AG04450 (cell line): Measurements from ENCODE around the gene SIGLEC15. TPM values are rescaled to one million over a fixed set of nuclear protein-coding genes. Genes with fewer than 3 reads are reported as not detected.

Experiments used
- CTCF ChIA-PET: fragments of 300-600, 350-600 bp; formaldehyde crosslinking; extraction: SDS; loops from one replicate; lab custom pipeline; 2022; ENCODE audit warnings: antibody characterized with exemption, inconsistent platforms; lab: Charles Lee
- POLR2A ChIA-PET: fragments of 350-600 bp; formaldehyde crosslinking; extraction: SDS; loops from one replicate; lab custom pipeline; 2021; ENCODE audit warnings: antibody characterized with exemption, inconsistent platforms; lab: Yijun Ruan, JAX
- DNase-seq: peaks from one replicate; pipeline ENCODE4 v3.0.0-alpha.2; 2011; ENCODE audit warnings: low read depth, low spot score
- H3K27ac ChIP-seq: one replicate; pipeline ENCODE4 v1.5.1; 2012; ENCODE audit warnings: low read depth, low read length, control low read depth
- H3K27me3 ChIP-seq: one replicate; pipeline ENCODE4 v1.6.0; 2012; ENCODE audit warnings: low read length; ENCODE audit not compliant: control insufficient read depth, insufficient read depth
- H3K4me3 ChIP-seq: 2 replicates; pipeline ENCODE4 v1.5.1; 2011; ENCODE audit warnings: mild to moderate bottlenecking, low read depth, low read length, control low read depth
- H3K9me3 ChIP-seq: 2 replicates; pipeline ENCODE4 v1.5.1; 2012; ENCODE audit warnings: low read length; ENCODE audit not compliant: control insufficient read depth, insufficient read depth
- CTCF ChIP-seq: IDR thresholded peaks from 2 replicates; pipeline ENCODE4 v1.5.1; 2011; ENCODE audit warnings: low read depth, low read length, control low read depth, inconsistent platforms
- polyA plus RNA-seq: library from polyadenylated mRNA; depleted of rRNA; stranded (reverse); fragments of >200 nt; gene quantifications from 2 replicates; pipeline ENCODE4 v1.2.3, GENCODE V29; 2011

Gene SIGLEC15
- polyA plus RNA-seq, 1 experiment = 1.6 TPM

- DNase-seq = no peak
- ChIA-PET POLR2A (no interaction called here), CTCF (interaction anchor here (1.3 to 2.0 kb wide), 7 partner anchors 8 to 148 kb away, joined by 3 to 37 read pairs (median 4); no protein-coding TSS in a partner anchor)
- Histone ChIP-seq H3K9me3 (no peaks in the 10 kb centered on the region), H3K4me3 (no peak overlapping the region), H3K27ac (no peak overlapping the region), H3K27me3 (no peaks in the 10 kb centered on the region)
- no peak for TF ChIP-seq CTCF
Measured at GRCh38 chr18:45838302-45839070, 13.0 kb downstream of the SIGLEC15 start.

- ChIA-PET POLR2A (no interaction called here), CTCF (interaction anchor here (0.6 to 2.0 kb wide), 37 partner anchors 9 to 177 kb away, joined by 3 to 40 read pairs (median 4); partner anchors contain the start of gene SLC14A1)
- H3K27me3 ChIP-seq = no peaks in the 10 kb centered on the region
- no peak overlapping the region for H3K27ac ChIP-seq
- H3K4me3 ChIP-seq = no peak overlapping the region
- H3K9me3 ChIP-seq = no peaks in the 10 kb centered on the region
- peak; percentile 88 for TF ChIP-seq CTCF
- DNase-seq = peak; percentile 65
Measured at GRCh38 chr18:45839414-45840395, 14.2 kb downstream of the SIGLEC15 start.

- ChIA-PET CTCF (interaction anchor here (0.6 kb wide), 1 partner anchor 107 kb away, joined by 3 read pairs; no protein-coding TSS in a partner anchor), POLR2A (no interaction called here)
- Histone ChIP-seq H3K27ac (no peak overlapping the region), H3K4me3 (no peak overlapping the region), H3K27me3 (no peaks in the 10 kb centered on the region), H3K9me3 (peaks cover 3% of the 10 kb centered on the region; the same call in 1 of the 2 replicates)
- DNase-seq = no peak
- TF ChIP-seq CTCF = no peak
Measured at GRCh38 chr18:45841060-45841764, 15.7 kb downstream of the SIGLEC15 start.

GRCh38 chr18:45841765-45842442 is 16.4 kb downstream of the SIGLEC15 start:
- ChIA-PET CTCF (interaction anchor here (1.3 kb wide), 1 partner anchor 119 kb away, joined by 3 read pairs; no protein-coding TSS in a partner anchor), POLR2A (no interaction called here)
- TF ChIP-seq CTCF = no peak

More at GRCh38 chr18:45841765-45842442, 16.4 kb downstream of the SIGLEC15 start:
- H3K4me3 ChIP-seq = no peak overlapping the region
- no peaks in the 10 kb centered on the region for H3K27me3 ChIP-seq
- H3K27ac ChIP-seq = no peak overlapping the region
- DNase-seq = no peak
- peaks cover 3% of the 10 kb centered on the region; the same call in 1 of the 2 replicates for H3K9me3 ChIP-seq
